Fibroblast of upper back skin (primary cell): ENCODE measurements around the gene SNF8.

ENCODE experiments used
- DNase-seq: peaks from one replicate; pipeline ENCODE4 v3.0.0-alpha.2; 2013

The SNF8 gene

DNA sequence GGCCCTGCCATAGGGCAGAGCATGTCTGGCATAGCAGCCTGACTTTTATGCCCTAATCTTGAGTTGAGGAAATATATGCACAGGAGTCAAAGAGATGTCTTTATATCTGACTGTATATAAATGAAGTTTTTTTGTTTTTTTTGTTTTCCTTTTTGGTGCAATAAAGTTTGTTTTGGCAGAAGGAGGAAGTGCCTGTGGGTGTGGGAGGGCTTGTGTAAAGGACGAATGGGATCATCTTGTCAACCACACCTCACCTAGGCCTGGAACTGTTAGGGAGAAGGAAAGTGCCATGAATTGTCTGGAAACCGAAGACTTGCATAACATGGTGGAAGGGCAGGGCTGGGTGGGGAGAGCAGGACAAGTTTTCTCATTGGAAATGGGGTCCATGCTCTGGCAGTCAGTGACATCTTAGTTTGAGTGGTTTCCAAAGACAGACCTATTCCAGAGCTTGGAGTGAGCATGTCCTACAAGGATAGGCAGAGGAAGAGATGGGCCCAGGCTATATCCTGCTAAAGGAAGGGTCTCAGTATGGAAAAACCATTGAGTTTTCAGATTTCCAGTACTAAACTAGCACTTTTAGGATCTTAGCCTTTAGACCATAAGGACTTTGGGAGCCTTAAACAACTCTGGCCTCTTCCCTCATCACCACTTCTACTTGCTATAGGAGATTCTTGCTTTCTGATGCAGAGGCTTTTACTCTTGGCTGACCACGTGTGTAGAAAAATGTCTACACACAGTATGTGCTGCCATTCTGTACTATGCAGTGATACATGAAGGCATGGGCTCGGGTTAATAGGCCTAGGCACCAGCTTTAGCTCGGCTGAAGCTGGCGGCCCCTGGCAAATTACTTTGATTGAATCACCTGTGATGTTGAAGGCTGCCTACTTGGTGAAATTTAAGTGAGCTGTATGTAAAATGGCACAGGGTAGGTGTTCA, 15.5 kb downstream of the SNF8 start:
- DNase-seq: no peak

- no peak for DNase-seq
Observed at GRCh38 chr17:48927978-48928745, 16.5 kb downstream of the SNF8 start.

- DNase-seq: no peak
Observed at GRCh38 chr17:48925991-48926342, 18.7 kb downstream of the SNF8 start.

DNA sequence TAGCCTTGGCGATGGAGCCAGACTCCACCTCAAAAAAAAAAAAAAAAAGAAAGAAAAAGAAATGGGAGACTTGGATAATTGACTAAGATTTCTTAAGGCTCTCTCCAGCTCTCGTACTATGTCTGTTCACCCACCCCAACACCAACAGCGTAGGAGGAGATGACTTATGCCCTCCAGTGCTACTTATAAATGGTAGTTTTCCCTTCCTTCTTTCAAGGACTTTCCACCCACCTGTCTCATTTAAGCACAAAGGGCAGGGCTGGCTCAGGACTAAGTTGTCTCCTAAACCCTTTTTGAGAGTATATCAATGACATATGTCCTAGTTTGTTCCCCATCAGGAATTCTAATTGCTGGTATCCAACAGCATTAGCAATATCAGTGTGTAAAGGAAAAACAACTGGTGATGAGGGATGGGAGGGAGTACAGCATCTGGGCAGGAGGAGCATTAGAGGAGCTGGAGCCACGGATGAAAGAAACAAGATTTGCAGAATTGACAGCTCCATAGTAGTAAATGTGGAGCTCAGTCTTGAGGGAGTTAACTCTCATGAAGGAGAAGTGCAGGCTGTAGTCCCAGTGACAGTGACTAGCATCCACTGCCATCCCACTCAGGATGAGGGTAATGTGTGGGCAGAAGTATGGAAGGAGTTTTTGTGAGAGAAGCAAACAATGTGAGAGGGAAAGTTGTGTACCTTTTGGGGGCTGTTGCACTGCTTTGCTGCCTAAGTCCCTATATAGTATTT, 19.2 kb downstream of the SNF8 start:
- no peak for DNase-seq

GRCh38 chr17:48915459-48916282, 29.0 kb downstream of the SNF8 start:
- DNase-seq: peak; percentile 78

DNA sequence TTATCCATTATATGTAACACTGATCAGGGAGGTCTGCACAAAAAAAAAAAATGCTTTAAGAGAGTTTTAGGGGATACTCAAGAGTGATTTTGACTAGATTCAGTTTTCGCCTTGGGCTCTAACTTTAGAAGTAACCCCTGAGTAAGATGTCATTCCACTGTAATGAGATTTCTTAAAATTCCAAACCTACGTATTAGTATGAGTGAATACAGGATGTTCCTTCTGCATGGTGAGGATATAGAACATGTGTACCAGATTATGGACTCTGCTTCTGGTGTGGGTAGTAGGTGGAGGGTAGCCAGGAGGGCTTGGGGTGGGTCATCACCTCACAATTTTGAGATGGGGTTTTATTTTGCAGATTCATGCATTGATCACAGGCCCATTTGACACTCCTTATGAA, 32.2 kb downstream of the SNF8 start:
- no peak for DNase-seq

DNA sequence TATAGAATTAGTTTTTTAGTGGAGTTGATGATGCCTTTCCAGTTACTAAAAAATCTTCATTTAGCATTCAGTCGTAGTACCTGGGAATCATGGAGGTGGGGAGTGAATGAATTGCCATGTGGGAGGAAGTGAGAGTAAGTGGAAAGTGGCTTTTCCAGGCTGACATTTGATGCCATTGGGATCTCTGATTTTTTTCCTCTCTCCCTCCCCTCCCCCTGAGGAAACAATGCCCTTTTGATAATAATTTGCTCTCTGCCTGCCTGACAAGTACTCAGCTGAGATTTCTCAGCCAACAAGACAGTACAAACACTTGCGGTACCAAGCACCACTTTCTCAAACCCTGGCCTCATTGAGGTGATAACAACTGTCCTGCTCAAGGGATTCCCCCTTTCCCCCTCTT, 34.3 kb downstream of the SNF8 start:
- DNase-seq: no peak

DNA sequence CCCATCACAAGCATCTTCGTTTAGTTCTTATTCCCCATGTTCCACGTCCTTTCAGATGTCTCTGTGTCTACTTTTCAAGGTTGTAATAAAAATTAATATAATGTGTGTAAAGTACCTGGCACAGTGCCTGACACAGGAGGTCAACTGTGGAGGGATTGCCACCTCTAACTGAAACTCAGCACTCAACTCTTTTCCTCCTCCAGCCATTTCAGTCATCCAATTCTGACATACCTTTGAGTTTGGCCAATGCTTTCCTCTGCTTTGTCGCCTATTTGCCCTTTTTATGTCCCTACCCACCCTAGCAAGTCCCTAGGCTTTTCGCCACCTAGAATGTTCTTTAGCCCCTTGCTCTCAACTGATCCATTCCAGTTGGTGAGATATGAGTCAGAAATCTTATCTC, 34.9 kb downstream of the SNF8 start:
- no peak for DNase-seq

- DNase-seq: peak; percentile 91
Observed at GRCh38 chr17:48908853-48909394, 35.7 kb downstream of the SNF8 start.

- peak; percentile 95 for DNase-seq
Observed at GRCh38 chr17:48908047-48908843, 36.4 kb downstream of the SNF8 start, which contains the start of gene UBE2Z. TSS of gene UBE2Z (plus strand) at chr17:48908407. CDS start at chr17:48908504, 97 bp downstream.

- DNase-seq: peak; percentile 21
Observed at GRCh38 chr17:48907713-48908046, 37.0 kb downstream of the SNF8 start.

GRCh38 chr17:48905987-48906515, 38.6 kb downstream of the SNF8 start:
- no peak for DNase-seq

- no peak for DNase-seq
Observed at GRCh38 chr17:48904428-48904827, 40.2 kb downstream of the SNF8 start.

- DNase-seq: no peak
Observed at GRCh38 chr17:48903401-48903800, 41.2 kb downstream of the SNF8 start.

GRCh38 chr17:48901241-48901640, 43.4 kb downstream of the SNF8 start:
- no peak for DNase-seq

GRCh38 chr17:48894886-48895285, 49.8 kb downstream of the SNF8 start:
- no peak for DNase-seq

- no peak for DNase-seq
Observed at GRCh38 chr17:48893646-48894508, 50.8 kb downstream of the SNF8 start.

GRCh38 chr17:48892940-48893645, 51.5 kb downstream of the SNF8 start:
- DNase-seq: no peak

DNA sequence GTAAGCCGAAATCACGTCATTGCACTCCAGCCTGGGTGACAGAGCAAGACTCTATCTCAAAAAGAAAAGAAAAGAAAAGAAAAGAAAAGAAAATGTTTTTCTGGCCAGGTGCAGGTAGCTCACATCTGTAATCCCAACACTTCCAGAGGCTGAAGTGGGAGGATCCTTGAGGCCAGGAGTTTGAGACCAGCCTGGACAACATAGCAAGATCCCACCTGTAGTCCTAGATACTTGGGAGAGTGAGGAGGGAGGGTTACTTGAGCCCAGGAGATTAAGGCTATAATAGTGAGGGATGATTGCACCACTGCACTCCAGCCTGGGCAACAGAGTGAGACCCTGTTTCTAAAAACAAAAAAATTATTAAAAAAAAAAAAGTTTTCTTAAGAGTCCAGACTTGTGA, 54.6 kb downstream of the SNF8 start:
- DNase-seq: no peak
